ENCODE measurements around the gene ATG7. TPM values are rescaled to one million over a fixed set of nuclear protein-coding genes. Genes with fewer than 3 reads are reported as not detected.

The ATG7 gene
- polyA plus RNA-seq, 1 donor = 16.6 TPM

GRCh38 chr3:11583638-11584046, 311.4 kb downstream of the ATG7 start:
- Histone ChIP-seq H3K27ac (ENCODE audit: low read length) (no peak overlapping the region), H3K9me3 (ENCODE audit: control insufficient read depth, low read depth, low read length) (no peaks in the 10 kb centered on the region), H3K4me3 (ENCODE audit: low read length) (no peak overlapping the region), H3K27me3 (ENCODE audit: control insufficient read depth, insufficient read depth, low read length) (no peaks in the 10 kb centered on the region), H3K4me1 (ENCODE audit: control insufficient read depth, insufficient read depth, low read length) (peaks cover 12% of the 10 kb centered on the region), H3K36me3 (ENCODE audit: control insufficient read depth, insufficient read depth, low read length) (peaks cover 2% of the 10 kb centered on the region)
- 80% methylated on average over 1 of the region's 10 CpGs for WGBS (ENCODE audit: insufficient coverage, low lambda C conversion rate)
- DNase-seq = peak in 1 of 2 donors; percentile 17

- no peaks in the 10 kb centered on the region for H3K27me3 ChIP-seq (ENCODE audit: control insufficient read depth, insufficient read depth, low read length)
- no peak overlapping the region for H3K27ac ChIP-seq (ENCODE audit: low read length)
- H3K36me3 ChIP-seq (ENCODE audit: control insufficient read depth, insufficient read depth, low read length) = peaks cover 3% of the 10 kb centered on the region
- 38% methylated on average over 1 of the region's 4 CpGs for WGBS (ENCODE audit: insufficient coverage, low lambda C conversion rate)
- DNase-seq = no peak
- H3K9me3 ChIP-seq (ENCODE audit: control insufficient read depth, low read depth, low read length) = no peaks in the 10 kb centered on the region
- no peak overlapping the region for H3K4me3 ChIP-seq (ENCODE audit: low read length)
- peaks cover 12% of the 10 kb centered on the region for H3K4me1 ChIP-seq (ENCODE audit: control insufficient read depth, insufficient read depth, low read length)
These were observed 312.4 kb downstream of the ATG7 start for GRCh38 chr3:11584570-11584969.

- WGBS (ENCODE audit: insufficient coverage, low lambda C conversion rate) = no CpG with 5 or more reads among the region's 12 CpGs
These were observed 315.6 kb downstream of the ATG7 start for GRCh38 chr3:11587766-11588165.

GRCh38 chr3:11588338-11588737, 316.1 kb downstream of the ATG7 start:
- no CpG with 5 or more reads among the region's 5 CpGs for WGBS (ENCODE audit: insufficient coverage, low lambda C conversion rate)
- no peak overlapping the region for H3K4me3 ChIP-seq (ENCODE audit: low read length)
- DNase-seq = no peak
- H3K27me3 ChIP-seq (ENCODE audit: control insufficient read depth, insufficient read depth, low read length) = no peaks in the 10 kb centered on the region
- peaks cover 6% of the 10 kb centered on the region for H3K36me3 ChIP-seq (ENCODE audit: control insufficient read depth, insufficient read depth, low read length)
- H3K9me3 ChIP-seq (ENCODE audit: control insufficient read depth, low read depth, low read length) = no peaks in the 10 kb centered on the region
- H3K27ac ChIP-seq (ENCODE audit: low read length) = no peak overlapping the region
- H3K4me1 ChIP-seq (ENCODE audit: control insufficient read depth, insufficient read depth, low read length) = peaks cover 14% of the 10 kb centered on the region

More at GRCh38 chr3:11587766-11588165, 315.6 kb downstream of the ATG7 start:
- H3K4me1 ChIP-seq (ENCODE audit: control insufficient read depth, insufficient read depth, low read length) = peaks cover 14% of the 10 kb centered on the region
- H3K4me3 ChIP-seq (ENCODE audit: low read length) = no peak overlapping the region
- no peaks in the 10 kb centered on the region for H3K9me3 ChIP-seq (ENCODE audit: control insufficient read depth, low read depth, low read length)
- no peak overlapping the region for H3K27ac ChIP-seq (ENCODE audit: low read length)
- H3K27me3 ChIP-seq (ENCODE audit: control insufficient read depth, insufficient read depth, low read length) = no peaks in the 10 kb centered on the region
- no peak for DNase-seq
- H3K36me3 ChIP-seq (ENCODE audit: control insufficient read depth, insufficient read depth, low read length) = peaks cover 6% of the 10 kb centered on the region

- Histone ChIP-seq H3K27ac (ENCODE audit: low read length) (no peak overlapping the region), H3K27me3 (ENCODE audit: control insufficient read depth, insufficient read depth, low read length) (no peaks in the 10 kb centered on the region), H3K4me1 (ENCODE audit: control insufficient read depth, insufficient read depth, low read length) (peaks cover 14% of the 10 kb centered on the region), H3K4me3 (ENCODE audit: low read length) (no peak overlapping the region), H3K9me3 (ENCODE audit: control insufficient read depth, low read depth, low read length) (no peaks in the 10 kb centered on the region), H3K36me3 (ENCODE audit: control insufficient read depth, insufficient read depth, low read length) (peaks cover 9% of the 10 kb centered on the region)
- WGBS (ENCODE audit: insufficient coverage, low lambda C conversion rate) = 0% methylated on average over 1 of the region's 3 CpGs
- DNase-seq = no peak
These were observed 316.6 kb downstream of the ATG7 start for GRCh38 chr3:11588755-11589154.

GRCh38 chr3:11589706-11590105, 317.5 kb downstream of the ATG7 start:
- no peak overlapping the region for H3K4me3 ChIP-seq (ENCODE audit: low read length)
- H3K27me3 ChIP-seq (ENCODE audit: control insufficient read depth, insufficient read depth, low read length) = no peaks in the 10 kb centered on the region
- WGBS (ENCODE audit: insufficient coverage, low lambda C conversion rate) = no CpG with 5 or more reads among the region's 11 CpGs
- no peak overlapping the region for H3K27ac ChIP-seq (ENCODE audit: low read length)
- peaks cover 11% of the 10 kb centered on the region for H3K36me3 ChIP-seq (ENCODE audit: control insufficient read depth, insufficient read depth, low read length)
- peaks cover 14% of the 10 kb centered on the region for H3K4me1 ChIP-seq (ENCODE audit: control insufficient read depth, insufficient read depth, low read length)
- DNase-seq = no peak
- no peaks in the 10 kb centered on the region for H3K9me3 ChIP-seq (ENCODE audit: control insufficient read depth, low read depth, low read length)

- Histone ChIP-seq H3K9me3 (ENCODE audit: control insufficient read depth, low read depth, low read length) (no peaks in the 10 kb centered on the region), H3K27me3 (ENCODE audit: control insufficient read depth, insufficient read depth, low read length) (no peaks in the 10 kb centered on the region), H3K4me1 (ENCODE audit: control insufficient read depth, insufficient read depth, low read length) (peaks cover 14% of the 10 kb centered on the region), H3K27ac (ENCODE audit: low read length) (peak overlapping the region; percentile 54), H3K36me3 (ENCODE audit: control insufficient read depth, insufficient read depth, low read length) (peaks cover 11% of the 10 kb centered on the region), H3K4me3 (ENCODE audit: low read length) (no peak overlapping the region)
- no CpG with 5 or more reads among the region's 7 CpGs for WGBS (ENCODE audit: insufficient coverage, low lambda C conversion rate)
- no peak for DNase-seq
These were observed 318.8 kb downstream of the ATG7 start for GRCh38 chr3:11591002-11591355.

- 88% methylated on average over 2 of the region's 9 CpGs for WGBS (ENCODE audit: insufficient coverage, low lambda C conversion rate)
- no peaks in the 10 kb centered on the region for H3K9me3 ChIP-seq (ENCODE audit: control insufficient read depth, low read depth, low read length)
- peak; percentile 40 to 65 for DNase-seq
- peaks cover 14% of the 10 kb centered on the region for H3K36me3 ChIP-seq (ENCODE audit: control insufficient read depth, insufficient read depth, low read length)
- H3K27me3 ChIP-seq (ENCODE audit: control insufficient read depth, insufficient read depth, low read length) = no peaks in the 10 kb centered on the region
- peak overlapping the region; percentile 54 for H3K27ac ChIP-seq (ENCODE audit: low read length)
- H3K4me3 ChIP-seq (ENCODE audit: low read length) = no peak overlapping the region
- peaks cover 14% of the 10 kb centered on the region for H3K4me1 ChIP-seq (ENCODE audit: control insufficient read depth, insufficient read depth, low read length)
These were observed 319.4 kb downstream of the ATG7 start for GRCh38 chr3:11591391-11592282.

- DNase-seq = no peak
- peak overlapping the region; percentile 36 for H3K27ac ChIP-seq (ENCODE audit: low read length)
- no peaks in the 10 kb centered on the region for H3K27me3 ChIP-seq (ENCODE audit: control insufficient read depth, insufficient read depth, low read length)
- H3K4me3 ChIP-seq (ENCODE audit: low read length) = no peak overlapping the region
- no peaks in the 10 kb centered on the region for H3K9me3 ChIP-seq (ENCODE audit: control insufficient read depth, low read depth, low read length)
- no CpG with 5 or more reads among the region's 14 CpGs for WGBS (ENCODE audit: insufficient coverage, low lambda C conversion rate)
- H3K4me1 ChIP-seq (ENCODE audit: control insufficient read depth, insufficient read depth, low read length) = peaks cover 14% of the 10 kb centered on the region
- H3K36me3 ChIP-seq (ENCODE audit: control insufficient read depth, insufficient read depth, low read length) = peaks cover 19% of the 10 kb centered on the region
These were observed 320.5 kb downstream of the ATG7 start for GRCh38 chr3:11592445-11593298.

- peaks cover 14% of the 10 kb centered on the region for H3K4me1 ChIP-seq (ENCODE audit: control insufficient read depth, insufficient read depth, low read length)
- no peak overlapping the region for H3K4me3 ChIP-seq (ENCODE audit: low read length)
- WGBS (ENCODE audit: insufficient coverage, low lambda C conversion rate) = 80% methylated on average over 1 of the region's 10 CpGs
- H3K36me3 ChIP-seq (ENCODE audit: control insufficient read depth, insufficient read depth, low read length) = peaks cover 19% of the 10 kb centered on the region
- H3K27me3 ChIP-seq (ENCODE audit: control insufficient read depth, insufficient read depth, low read length) = no peaks in the 10 kb centered on the region
- DNase-seq = no peak
- H3K9me3 ChIP-seq (ENCODE audit: control insufficient read depth, low read depth, low read length) = no peaks in the 10 kb centered on the region
- no peak overlapping the region for H3K27ac ChIP-seq (ENCODE audit: low read length)
These were observed 321.3 kb downstream of the ATG7 start for GRCh38 chr3:11593318-11594034.

Data from large intestine (tissue), 3 donors.